Eye (tissue), 1 donor: ENCODE results near the gene FHAD1.

ENCODE experiments used
- DNase-seq: peaks from one replicate; pipeline ENCODE4 v3.0.0-alpha.2; 2015

FHAD1 gene

GRCh38 chr1:15330028-15330427, 83.0 kb downstream of the FHAD1 start:
- DNase-seq = peak; percentile 0

- no peak for DNase-seq
These were observed 84.2 kb downstream of the FHAD1 start for GRCh38 chr1:15331180-15331579.

- DNase-seq = no peak
These were observed 84.7 kb downstream of the FHAD1 start for GRCh38 chr1:15331734-15332133.

- DNase-seq = no peak
These were observed 85.5 kb downstream of the FHAD1 start for GRCh38 chr1:15332525-15332924.

GRCh38 chr1:15332952-15333715, 86.1 kb downstream of the FHAD1 start:
- DNase-seq = peak; percentile 1

GRCh38 chr1:15334995-15335394, 88.0 kb downstream of the FHAD1 start:
- peak; percentile 0 for DNase-seq

- DNase-seq = peak; percentile 37
These were observed 89.8 kb downstream of the FHAD1 start for GRCh38 chr1:15336866-15337265.

GRCh38 chr1:15337656-15338402, 90.8 kb downstream of the FHAD1 start:
- DNase-seq = peak; percentile 30

- DNase-seq = no peak
These were observed 92.5 kb downstream of the FHAD1 start for GRCh38 chr1:15339570-15339969.

- no peak for DNase-seq
These were observed 94.2 kb downstream of the FHAD1 start for GRCh38 chr1:15341228-15341627.

GRCh38 chr1:15341634-15342407, 94.8 kb downstream of the FHAD1 start:
- DNase-seq = no peak

- DNase-seq = no peak
These were observed 95.5 kb downstream of the FHAD1 start for GRCh38 chr1:15342408-15342967.

GRCh38 chr1:15343099-15343498, 96.1 kb downstream of the FHAD1 start:
- DNase-seq = no peak

GRCh38 chr1:15343729-15344128, 96.7 kb downstream of the FHAD1 start:
- peak; percentile 31 for DNase-seq

- no peak for DNase-seq
These were observed 97.4 kb downstream of the FHAD1 start for GRCh38 chr1:15344380-15344779.

- no peak for DNase-seq
These were observed 98.0 kb downstream of the FHAD1 start for GRCh38 chr1:15344800-15345704.

GRCh38 chr1:15345705-15346345, 98.8 kb downstream of the FHAD1 start:
- no peak for DNase-seq

GRCh38 chr1:15346346-15347030, 99.5 kb downstream of the FHAD1 start:
- no peak for DNase-seq

GRCh38 chr1:15347182-15347581, 100.2 kb downstream of the FHAD1 start:
- no peak for DNase-seq

GRCh38 chr1:15348648-15349047, 101.6 kb downstream of the FHAD1 start:
- DNase-seq = no peak

GRCh38 chr1:15349133-15349532, 102.1 kb downstream of the FHAD1 start:
- no peak for DNase-seq
